Parathyroid adenoma (tissue), 2 donors: Measurements from ENCODE around the gene PLXNB2.

Source experiments
- H2AFZ ChIP-seq: fragments of 300-600 bp; sonication (generic); one replicate; pipeline ENCODE4 v1.7.0; 2017; ENCODE audit warnings: antibody characterized with exemption, mild to moderate bottlenecking
- H3K27ac ChIP-seq: fragments of 300-600 bp; sonication (generic); one replicate; pipeline ENCODE4 v1.7.0; 2017
- H3K27me3 ChIP-seq: fragments of 300-600 bp; sonication (generic); one replicate; pipeline ENCODE4 v1.7.0; 2017; ENCODE audit warnings: low read length; ENCODE audit not compliant: control insufficient read depth, insufficient read depth
- H3K36me3 ChIP-seq: fragments of 300-600 bp; sonication (generic); one replicate; pipeline ENCODE4 v1.7.0; 2017; ENCODE audit warnings: low read length; ENCODE audit not compliant: control insufficient read depth, insufficient read depth
- H3K4me1 ChIP-seq: fragments of 300-600 bp; sonication (generic); one replicate; pipeline ENCODE4 v1.7.0; 2017; ENCODE audit warnings: control low read depth
- H3K4me2 ChIP-seq: fragments of 300-600 bp; sonication (generic); one replicate; pipeline ENCODE4 v1.7.0; 2017; ENCODE audit warnings: low read length
- H3K4me3 ChIP-seq: fragments of 300-600 bp; sonication (generic); one replicate; pipeline ENCODE4 v1.7.0; 2017; ENCODE audit warnings: low read depth, low read length
- H3K79me2 ChIP-seq: fragments of 300-600 bp; sonication (generic); one replicate; pipeline ENCODE4 v1.7.0; 2017; ENCODE audit warnings: control low read depth
- H3K9ac ChIP-seq: fragments of 300-600 bp; sonication (generic); one replicate; pipeline ENCODE4 v1.7.0; 2017; ENCODE audit warnings: mild to moderate bottlenecking
- H3K9me3 ChIP-seq: fragments of 300-600 bp; sonication (generic); one replicate; pipeline ENCODE4 v1.7.0; 2017; ENCODE audit warnings: low read length; ENCODE audit not compliant: control insufficient read depth
- CTCF ChIP-seq: fragments of 300-600 bp; sonication (generic); IDR thresholded peaks from one replicate; pipeline ENCODE4 v1.7.0; 2017; ENCODE audit warnings: antibody characterized with exemption, mild to moderate bottlenecking
- donor health status: primary hyperparathyroidism.

PLXNB2 gene

GRCh38 chr22:50300620-50301257 lies 6.7 kb downstream of the PLXNB2 start:
- no peak overlapping the region for H3K4me2 ChIP-seq
- H3K79me2 ChIP-seq, result peaks cover 45% of the 10 kb centered on the region
- H3K4me1 ChIP-seq, result peaks cover 35% of the 10 kb centered on the region
- H3K27ac ChIP-seq, result no peak overlapping the region
- H3K9me3 ChIP-seq, result no peaks in the 10 kb centered on the region
- no peaks in the 10 kb centered on the region for H3K27me3 ChIP-seq
- TF ChIP-seq CTCF, result no peak
- H3K9ac ChIP-seq, result no peak overlapping the region
- H2AFZ ChIP-seq, result no peak overlapping the region
- no peak overlapping the region for H3K4me3 ChIP-seq
- H3K36me3 ChIP-seq, result no peaks in the 10 kb centered on the region

- H3K27me3 ChIP-seq, result no peaks in the 10 kb centered on the region
- no peak overlapping the region for H3K27ac ChIP-seq
- H2AFZ ChIP-seq, result no peak overlapping the region
- no peak overlapping the region for H3K9ac ChIP-seq
- H3K4me1 ChIP-seq, result peaks cover 35% of the 10 kb centered on the region
- H3K9me3 ChIP-seq, result no peaks in the 10 kb centered on the region
- TF ChIP-seq CTCF, result no peak
- H3K79me2 ChIP-seq, result peaks cover 45% of the 10 kb centered on the region
- H3K4me2 ChIP-seq, result no peak overlapping the region
- H3K36me3 ChIP-seq, result no peaks in the 10 kb centered on the region
- no peak overlapping the region for H3K4me3 ChIP-seq
Observed at GRCh38 chr22:50299785-50300619, 7.4 kb downstream of the PLXNB2 start.

GRCh38 chr22:50298937-50299784 lies 8.3 kb downstream of the PLXNB2 start:
- Histone ChIP-seq H3K4me3 (no peak overlapping the region), H3K4me2 (no peak overlapping the region), H3K27ac (no peak overlapping the region), H3K4me1 (peaks cover 36% of the 10 kb centered on the region), H3K79me2 (peaks cover 42% of the 10 kb centered on the region), H3K36me3 (no peaks in the 10 kb centered on the region), H3K9ac (no peak overlapping the region), H3K27me3 (no peaks in the 10 kb centered on the region), H2AFZ (no peak overlapping the region), H3K9me3 (no peaks in the 10 kb centered on the region)
- no peak for TF ChIP-seq CTCF

GRCh38 chr22:50298266-50298637 lies 9.2 kb downstream of the PLXNB2 start:
- H3K4me1 ChIP-seq, result peaks cover 36% of the 10 kb centered on the region
- H3K9me3 ChIP-seq, result no peaks in the 10 kb centered on the region
- H3K79me2 ChIP-seq, result peaks cover 42% of the 10 kb centered on the region
- H3K4me2 ChIP-seq, result no peak overlapping the region
- H3K4me3 ChIP-seq, result no peak overlapping the region
- TF ChIP-seq CTCF, result no peak
- no peak overlapping the region for H2AFZ ChIP-seq
- H3K9ac ChIP-seq, result no peak overlapping the region
- H3K27me3 ChIP-seq, result no peaks in the 10 kb centered on the region
- no peaks in the 10 kb centered on the region for H3K36me3 ChIP-seq
- H3K27ac ChIP-seq, result no peak overlapping the region
